GM12891 (cell line): ENCODE data around the gene ZC3H6.
A peak's percentile ranks its signal among the peaks of the same experiment; 100 is the strongest.

ENCODE experiments used
- DNase-seq: peaks from one replicate; pipeline ENCODE4 v3.0.0; 2011; ENCODE audit warnings: low spot score; ENCODE audit not compliant: insufficient read length
- FAIRE-seq: peaks from 2 replicates; lab custom pipeline; 2011; peaks lifted over from hg19 to GRCh38; lab: Jason Lieb, UNC
- PAX5 ChIP-seq: IDR thresholded peaks from 2 replicates; pipeline ENCODE4 v1.6.1; 2011; ENCODE audit warnings: low read length, moderate library complexity, mild to moderate bottlenecking; ENCODE audit not compliant: insufficient read depth, severe bottlenecking
- POLR2A ChIP-seq: IDR thresholded peaks from 2 replicates; pipeline ENCODE4 v1.6.1; 2011; ENCODE audit warnings: low read depth, low read length, control low read depth
- POLR2AphosphoS5 ChIP-seq: IDR thresholded peaks from 2 replicates; pipeline ENCODE4 v1.6.1; 2011; ENCODE audit warnings: low read depth, low read length, control low read depth
- POU2F2 ChIP-seq: IDR thresholded peaks from 2 replicates; pipeline ENCODE4 v1.6.1; 2011; ENCODE audit warnings: low read depth, mild to moderate bottlenecking, control low read depth, low read length, moderate library complexity
- SPI1 ChIP-seq: IDR thresholded peaks from 2 replicates; pipeline ENCODE4 v1.6.1; 2011; ENCODE audit warnings: low read depth, low read length, control low read depth
- TAF1 ChIP-seq: IDR thresholded peaks from 2 replicates; pipeline ENCODE4 v1.6.1; 2011; ENCODE audit warnings: low read depth, low read length, control low read depth

The ZC3H6 gene

DNA sequence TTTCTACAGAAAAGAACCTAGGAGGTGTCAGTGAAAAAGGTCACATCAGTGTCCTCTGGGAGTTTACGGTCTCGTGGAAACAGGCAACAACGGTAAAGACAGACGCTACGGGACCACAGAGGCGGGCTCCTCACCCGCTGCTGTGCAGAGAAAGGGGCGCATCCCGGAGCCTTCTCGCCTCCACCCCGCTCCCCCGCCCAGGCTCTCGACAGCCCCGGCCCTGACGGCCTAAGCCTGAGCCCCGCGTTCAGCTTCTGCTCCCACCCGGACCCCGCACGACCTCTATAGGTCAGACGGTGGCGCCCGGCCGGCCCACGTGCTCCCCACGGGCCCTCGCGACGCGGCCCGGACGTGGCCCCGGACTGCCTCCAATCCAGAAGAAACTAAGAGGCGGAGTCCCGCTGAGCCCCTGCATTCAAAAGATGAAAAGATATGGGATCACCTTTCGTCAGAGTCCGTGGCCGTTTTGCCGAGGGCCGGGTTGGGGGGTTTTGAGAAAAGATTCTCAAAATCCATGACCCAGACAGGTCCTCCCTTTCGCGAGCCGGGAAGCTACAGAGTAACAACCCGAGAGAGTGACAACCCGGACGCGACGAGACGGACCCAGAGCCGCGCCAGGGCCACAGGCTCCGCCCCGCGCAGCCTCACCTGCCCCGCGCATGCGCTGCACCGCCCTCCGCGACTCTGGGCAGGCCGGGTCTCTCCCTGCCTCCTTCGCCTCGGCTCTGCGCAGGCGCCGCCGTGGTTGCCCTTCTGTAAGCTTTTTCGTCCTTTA lies 20.7 kb upstream of the ZC3H6 start, which contains the start of gene ZC3H8:
Gene ZC3H8, minus strand, starts transcription at position 577 of the 775 bp plus-strand sequence. Its CDS starts 61 bp downstream, at position 516.
- TF ChIP-seq PAX5 (no peak), TAF1 (peak; percentile 37), POLR2AphosphoS5 (peak; percentile 92), POLR2A (peak; percentile 88), SPI1 (no peak), POU2F2 (no peak)
- DNase-seq (peak; percentile 97), FAIRE-seq (peak; percentile 91)

DNA sequence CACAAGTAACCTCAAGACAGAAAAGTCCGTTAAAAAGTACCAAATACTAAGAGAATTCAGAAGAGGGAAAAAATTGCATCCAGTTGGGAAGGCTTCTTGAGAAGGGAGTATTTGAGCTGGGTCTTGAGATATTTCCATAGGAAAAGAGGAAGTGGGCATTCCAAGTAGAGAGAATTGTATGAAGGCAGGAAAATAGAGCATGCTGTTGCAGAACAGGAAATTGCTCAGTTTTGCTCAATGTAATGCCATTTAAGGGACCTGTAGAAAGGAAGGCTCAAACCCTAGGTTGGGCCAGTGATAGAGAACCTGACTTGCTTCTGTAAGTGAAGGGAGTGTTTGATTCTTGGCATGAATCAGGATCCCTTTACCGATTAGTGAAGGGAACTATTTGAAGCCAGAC lies 19.5 kb upstream of the ZC3H6 start:
- TF ChIP-seq SPI1 (peak; percentile 85), POLR2A (no peak), PAX5 (no peak)
- no peak for DNase-seq
- no peak for FAIRE-seq

DNA sequence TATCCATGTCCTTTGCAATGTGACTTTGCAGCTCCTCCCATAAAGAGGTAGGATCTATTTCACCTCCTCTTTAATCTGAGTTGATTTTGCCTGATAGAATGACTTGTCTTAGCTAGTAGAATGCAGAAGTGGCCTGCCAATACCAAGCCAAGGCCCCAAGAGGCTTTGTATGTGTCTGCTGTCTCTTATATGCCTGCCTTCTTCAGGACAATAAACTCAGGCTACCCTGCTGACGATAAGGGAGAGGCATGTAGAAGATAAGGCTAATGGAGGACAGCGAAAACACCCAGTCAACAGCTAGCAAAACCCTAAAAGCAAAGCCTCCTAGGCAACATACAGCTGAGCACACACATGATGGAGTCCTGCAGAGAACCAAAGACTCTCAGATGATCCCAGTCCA lies 18.7 kb upstream of the ZC3H6 start:
- no peak for TF ChIP-seq PAX5
- FAIRE-seq = no peak
- DNase-seq = no peak

DNA sequence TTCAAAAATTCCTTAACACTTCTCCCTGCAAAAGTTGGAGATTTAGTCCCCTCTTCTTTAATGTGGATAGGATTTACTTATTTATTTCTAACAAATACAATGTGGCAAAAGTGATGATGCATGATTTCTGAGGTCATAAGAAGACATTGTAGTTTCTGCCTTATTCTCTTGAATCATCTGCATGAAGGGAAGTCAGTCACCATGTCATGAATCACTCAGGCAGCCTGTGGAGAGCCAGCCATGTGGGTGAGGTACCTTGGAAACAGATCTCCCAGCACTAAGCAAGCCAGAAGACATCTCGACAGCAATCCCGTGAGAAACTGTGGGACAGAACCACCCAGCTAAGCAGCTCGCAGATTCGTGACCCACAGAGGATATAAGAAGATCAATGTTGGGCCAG lies 17.8 kb upstream of the ZC3H6 start:
- no peak for TF ChIP-seq PAX5
- TF ChIP-seq POU2F2 = no peak
- no peak for TF ChIP-seq POLR2AphosphoS5
- no peak for TF ChIP-seq SPI1
- TF ChIP-seq POLR2A = no peak
- no peak for TF ChIP-seq TAF1
- FAIRE-seq = no peak
- no peak for DNase-seq

DNA sequence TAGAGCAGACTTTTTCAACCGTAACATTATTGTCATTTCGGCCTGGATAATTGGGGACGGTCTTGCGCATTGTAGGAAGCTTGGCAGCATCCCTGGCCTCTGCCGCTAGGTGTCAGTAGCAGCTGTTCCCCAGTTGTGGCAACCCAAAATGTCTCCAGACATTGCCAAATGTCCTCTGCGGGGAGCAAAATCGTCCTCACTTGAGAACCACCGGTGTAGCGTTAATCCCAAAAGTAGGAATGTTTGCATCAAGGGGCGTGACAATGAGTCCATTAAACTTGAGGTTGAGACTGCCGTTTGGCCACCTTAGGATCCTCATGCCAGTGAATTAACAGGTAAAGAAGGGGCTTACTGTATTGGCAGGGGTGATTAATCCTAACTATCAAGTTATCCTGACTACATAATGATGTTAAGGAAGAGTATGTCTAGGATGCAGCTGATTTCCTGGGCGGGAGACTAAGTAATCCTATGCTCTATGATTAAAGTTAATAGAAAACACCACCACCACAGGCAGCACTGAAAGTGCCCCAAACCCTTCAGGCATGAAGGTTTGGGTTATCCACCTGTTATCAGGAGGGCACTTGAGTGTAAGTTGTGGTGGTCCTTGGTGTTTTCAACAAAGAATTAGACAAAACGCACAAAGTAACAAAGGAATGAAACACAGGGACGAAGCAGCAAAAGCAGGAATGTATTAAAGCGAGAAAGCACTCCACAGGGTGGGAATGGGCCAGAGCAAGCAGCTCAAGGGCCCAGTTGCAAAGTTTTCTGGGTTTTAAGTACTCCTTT lies 15.7 kb upstream of the ZC3H6 start:
- no peak for TF ChIP-seq PAX5
- no peak for TF ChIP-seq POLR2A
- no peak for TF ChIP-seq TAF1
- no peak for TF ChIP-seq POLR2AphosphoS5
- no peak for TF ChIP-seq SPI1
- TF ChIP-seq POU2F2 = peak; percentile 31; the same call in 1 of the 2 replicates
- FAIRE-seq (peak; percentile 94), DNase-seq (peak; percentile 25)

DNA sequence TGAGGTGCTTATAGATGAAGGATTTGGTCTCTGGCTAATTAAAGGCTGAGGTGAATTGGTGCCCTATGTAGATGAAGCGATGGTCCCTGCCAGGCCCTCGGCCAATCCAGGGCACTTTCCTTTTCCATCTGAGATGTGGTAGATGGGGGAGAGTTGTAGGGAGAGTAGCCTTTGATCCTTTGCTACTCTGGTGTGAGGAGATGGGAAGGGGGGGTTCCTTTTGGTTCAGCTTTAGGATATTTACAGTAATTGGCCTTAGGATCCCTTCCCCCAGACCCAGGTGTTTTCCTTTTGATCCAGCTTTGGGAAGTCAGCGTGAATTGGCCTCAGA lies 15.1 kb upstream of the ZC3H6 start:
- no peak for TF ChIP-seq PAX5
- TF ChIP-seq POLR2A = no peak
- no peak for TF ChIP-seq POLR2AphosphoS5
- TF ChIP-seq SPI1 = no peak
- TF ChIP-seq TAF1 = no peak
- no peak for TF ChIP-seq POU2F2
- DNase-seq = no peak
- no peak for FAIRE-seq

DNA sequence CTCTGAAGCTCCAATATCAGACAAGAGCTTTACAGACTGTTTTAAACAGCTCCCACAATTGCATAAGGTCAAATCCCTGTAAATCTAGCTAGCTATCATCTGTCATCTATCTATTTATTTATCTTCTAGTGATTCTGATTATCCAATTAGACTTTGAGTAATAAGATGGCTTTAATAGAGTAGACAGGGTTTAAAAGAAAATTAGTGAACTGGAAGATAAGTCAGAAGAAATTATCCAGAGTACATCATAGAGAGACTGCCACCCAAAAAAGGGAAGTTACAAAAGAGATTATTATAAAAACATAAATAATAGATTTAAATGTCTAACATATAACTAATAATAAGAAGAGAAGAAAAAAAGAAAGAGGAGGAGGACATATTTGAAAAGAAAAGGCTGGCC lies 12.5 kb upstream of the ZC3H6 start:
- TF ChIP-seq TAF1 (no peak), POLR2AphosphoS5 (no peak), POLR2A (no peak), POU2F2 (no peak), SPI1 (no peak), PAX5 (no peak)
- DNase-seq = no peak
- FAIRE-seq = no peak

DNA sequence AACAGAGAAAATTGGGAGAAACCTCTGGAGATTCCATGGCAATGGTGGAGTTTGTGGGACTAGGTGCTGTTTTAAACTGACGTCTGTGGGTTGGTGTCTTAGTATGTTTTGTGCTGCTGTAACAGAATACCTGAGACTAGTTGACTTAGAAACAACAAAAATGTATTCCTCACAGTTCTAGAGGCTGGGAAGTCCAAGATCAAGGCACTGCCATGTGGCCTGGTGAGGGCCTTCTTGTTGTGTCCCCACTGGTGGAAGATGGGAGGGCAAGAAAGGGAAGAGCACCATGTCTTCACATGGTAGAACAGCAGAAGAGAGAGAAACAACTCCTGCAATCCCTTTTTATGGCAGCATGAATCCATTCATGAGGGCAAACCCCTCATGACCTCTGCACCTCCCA lies 6.8 kb upstream of the ZC3H6 start:
- no peak for DNase-seq
- TF ChIP-seq SPI1 (no peak), POU2F2 (no peak), POLR2A (no peak), TAF1 (no peak), PAX5 (no peak)
- FAIRE-seq = no peak

DNA sequence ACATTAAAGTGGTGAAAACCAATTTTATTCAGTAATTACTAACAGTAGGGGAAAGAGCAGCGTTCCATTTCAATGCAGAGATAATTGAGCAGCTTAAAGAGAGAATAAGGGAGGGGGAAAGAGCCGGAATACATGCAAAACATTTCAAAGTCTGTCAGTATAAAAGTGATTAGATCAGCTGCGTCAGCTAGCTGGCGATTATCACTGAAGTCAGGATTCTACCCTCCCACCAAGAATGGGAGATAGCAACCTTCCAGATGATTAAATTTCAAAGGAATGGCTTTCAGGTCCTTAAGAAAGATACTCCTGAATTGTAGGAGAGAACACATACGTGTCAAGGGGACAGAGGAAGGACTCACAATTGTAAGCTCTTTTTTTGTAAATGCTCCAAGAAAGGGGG lies 2.7 kb upstream of the ZC3H6 start:
- DNase-seq (no peak), FAIRE-seq (no peak)
- no peak for TF ChIP-seq POU2F2

DNA sequence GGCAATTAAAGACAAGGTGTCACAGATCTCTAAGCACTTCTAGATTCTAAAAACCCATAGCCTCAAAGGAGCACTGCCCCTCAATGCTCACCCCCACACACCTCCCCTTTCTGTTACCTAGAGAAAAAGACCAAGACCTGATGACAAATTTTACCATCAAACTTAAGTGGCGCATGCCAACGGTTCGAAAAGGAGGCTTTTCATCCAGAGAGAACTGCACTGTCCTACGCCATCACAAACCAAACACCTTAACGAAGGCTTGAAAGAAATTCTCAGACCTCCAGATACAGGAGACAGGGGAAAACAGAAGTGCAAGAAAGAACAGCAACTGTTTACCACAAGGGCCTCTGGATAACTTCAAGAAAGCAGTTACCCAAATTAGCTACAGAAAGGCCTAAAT lies 2.0 kb upstream of the ZC3H6 start:
- FAIRE-seq = no peak

More for the DNA sequence above, 2.0 kb upstream of the ZC3H6 start:
- TF ChIP-seq POU2F2 = no peak
- DNase-seq = no peak
